A549 (cell line): Measurements from ENCODE around the gene TUBGCP5. TPM values are rescaled to one million over a fixed set of nuclear protein-coding genes. Genes with fewer than 3 reads are reported as not detected.

Experiments used
- ATAC-seq, 2 experiments: fragments of 200-7000 bp in 1 of 2; fragments of >200 bp in 1 of 2; cut with Nextera tagmentation in 1 of 2; cut with Tn5 transposase in 1 of 2; 3 replicates each; pipeline versions ENCODE4 v1.8.0 to v1.9.1; 2018 to 2020; ENCODE audit warnings: mild to moderate bottlenecking in 1 of 2, moderate library complexity in 1 of 2
- CTCF ChIA-PET: fragments of 300-600 bp; sonication (Branson Sonifier 250); formaldehyde crosslinking; extraction: SDS; loops from one replicate; lab custom pipeline; 2021; ENCODE audit warnings: antibody characterized with exemption, inconsistent platforms; lab: Yijun Ruan, JAX
- POLR2A ChIA-PET: fragments of 350-600 bp; formaldehyde crosslinking; extraction: SDS; loops from one replicate; lab custom pipeline; 2021; ENCODE audit warnings: antibody characterized with exemption, inconsistent platforms; lab: Yijun Ruan, JAX
- DNase-seq, 2 experiments: peaks; one replicate each; pipeline versions ENCODE4 v3.0.0 to v3.0.0-alpha.2; 2011 to 2016; ENCODE audit warnings: low read depth in 1 of 2, low spot score in 1 of 2
- FAIRE-seq: peaks from 2 replicates; lab custom pipeline; 2011; peaks lifted over from hg19 to GRCh38; lab: Jason Lieb, UNC
- H3K27ac ChIP-seq, 2 experiments: fragments of >200 bp; sonication (Bioruptor Twin); formaldehyde crosslinking; 3 replicates each; pipeline ENCODE4 v1.5.1; 2016 to 2017
- H3K4me1 ChIP-seq: fragments of >200 bp; sonication (Bioruptor Twin); formaldehyde crosslinking; 3 replicates; pipeline ENCODE4 v1.6.1; 2016
- H3K4me2 ChIP-seq: fragments of >200 bp; sonication (Bioruptor Twin); formaldehyde crosslinking; 3 replicates; pipeline ENCODE4 v1.6.1; 2016
- H3K4me3 ChIP-seq: fragments of >200 bp; sonication (Bioruptor Twin); formaldehyde crosslinking; 3 replicates; pipeline ENCODE4 v1.5.1; 2016
- H3K9me3 ChIP-seq: fragments of >200 bp; sonication (Bioruptor Twin); formaldehyde crosslinking; 3 replicates; pipeline ENCODE4 v1.6.1; 2016
- CBX2 ChIP-seq: fragments of 200-600 bp; sonication (generic); IDR thresholded peaks from 2 replicates; pipeline ENCODE4 v1.6.1; 2016; ENCODE audit warnings: low read depth, mild to moderate bottlenecking, borderline replicate concordance
- CHD4 ChIP-seq: fragments of 200-600 bp; sonication (generic); IDR thresholded peaks from 2 replicates; pipeline ENCODE4 v1.6.1; 2016; ENCODE audit warnings: antibody characterized with exemption, mild to moderate bottlenecking, borderline replicate concordance
- EHMT2 ChIP-seq: fragments of 200-600 bp; sonication (generic); IDR thresholded peaks from 2 replicates; pipeline ENCODE4 v1.6.1; 2016; ENCODE audit warnings: antibody characterized with exemption, low read depth, mild to moderate bottlenecking, moderate library complexity
- ESRRA ChIP-seq: fragments of 150-350 bp; IDR thresholded peaks from 2 replicates; pipeline ENCODE4 v1.6.1; 2014; ENCODE audit warnings: mild to moderate bottlenecking, low read length, borderline replicate concordance
- FOSB ChIP-seq: fragments of 250-450 bp; sonication (Bioruptor Pico); IDR thresholded peaks from 2 replicates; pipeline ENCODE4 v1.5.0; 2020; ENCODE audit warnings: mild to moderate bottlenecking, moderate library complexity
- HOXB13 ChIP-seq: fragments of 250-450 bp; sonication (Bioruptor Pico); IDR thresholded peaks from 2 replicates; pipeline ENCODE4 v1.5.0; 2020; ENCODE audit warnings: low read depth, mild to moderate bottlenecking, moderate library complexity
- JUN ChIP-seq, 2 experiments: fragments of >200 bp; sonication (Bioruptor Twin); formaldehyde crosslinking; IDR thresholded peaks; 2 replicates in 1 of 2; 3 replicates in 1 of 2; pipeline ENCODE4 v1.6.1; 2016 to 2017
- MAFK ChIP-seq: fragments of 450-650 bp; IDR thresholded peaks from 2 replicates; pipeline ENCODE4 v1.6.1; 2014; ENCODE audit not compliant: partially characterized antibody
- MAZ ChIP-seq: fragments of 150-350 bp; IDR thresholded peaks from 2 replicates; pipeline ENCODE4 v1.6.1; 2014; ENCODE audit warnings: antibody characterized with exemption, low read depth, low read length, borderline replicate concordance
- MYC ChIP-seq: IDR thresholded peaks from 2 replicates; pipeline ENCODE4 v1.6.1; 2012; ENCODE audit warnings: mild to moderate bottlenecking, inconsistent platforms, low read length, improper control_type of control experiment, borderline replicate concordance
- NFE2L2 ChIP-seq: fragments of 150-350 bp; conservative IDR thresholded peaks from 2 replicates; pipeline ENCODE4 v1.6.1; 2014; ENCODE audit warnings: low read length
- PHF8 ChIP-seq: fragments of 200-600 bp; sonication (generic); IDR thresholded peaks from 2 replicates; pipeline ENCODE4 v1.6.1; 2016; ENCODE audit warnings: low read depth, mild to moderate bottlenecking, antibody characterized with exemption, moderate library complexity, borderline replicate concordance
- POLR2AphosphoS2 ChIP-seq: conservative IDR thresholded peaks from 2 replicates; pipeline ENCODE4 v1.6.1; 2012; ENCODE audit warnings: low read length, improper control_type of control experiment, inconsistent platforms
- RAD21 ChIP-seq, 2 experiments: fragments of >200 bp in 1 of 2; sonication (Bioruptor Twin) in 1 of 2; formaldehyde crosslinking in 1 of 2; IDR thresholded peaks in 1 of 2; conservative IDR thresholded peaks in 1 of 2; 2 replicates in 1 of 2; 3 replicates in 1 of 2; pipeline ENCODE4 v1.6.1; 2012 to 2018; ENCODE audit warnings: inconsistent platforms in 1 of 2
- TP53 ChIP-seq: fragments of 250-450 bp; sonication (Bioruptor Pico); IDR thresholded peaks from 2 replicates; pipeline ENCODE4 v1.5.0; 2021; ENCODE audit warnings: mild to moderate bottlenecking, moderate library complexity
- ZFP36 ChIP-seq: fragments of 450-650 bp; IDR thresholded peaks from 2 replicates; pipeline ENCODE4 v1.6.1; 2014; ENCODE audit warnings: borderline replicate concordance; ENCODE audit not compliant: partially characterized antibody
- ZSCAN20 ChIP-seq: fragments of 250-450 bp; sonication (Bioruptor Pico); IDR thresholded peaks from 2 replicates; pipeline ENCODE4 v1.8.0; 2022; ENCODE audit warnings: mild to moderate bottlenecking, moderate library complexity
- WGBS: methylation state at CpG from one replicate; pipeline ENCODE4 v1.1.6; 2017; ENCODE audit errors: missing lambda C conversion rate; 5-methylcytosine and 5-hydroxymethylcytosine counted together
- polyA plus RNA-seq, 4 experiments: library from polyadenylated mRNA; depleted of rRNA in 3 of 4; stranded (reverse); fragments of >200 nt; fragmentation: RNase III in 1 of 4; extraction: RNeasy Plus Mini Kit Qiagen cat#74134 plus additional on column Dnase treatment in 1 of 4; gene quantifications; 2 replicates in 3 of 4; 3 replicates in 1 of 4; pipeline ENCODE4 v1.2.3, GENCODE V29; 2011 to 2017
- TF ChIP-seq, protein P1 (sequence below): fragments of >200 bp; sonication (Bioruptor Twin); formaldehyde crosslinking; IDR thresholded peaks from 2 replicates; pipeline ENCODE4 v1.6.1; 2016
- TF ChIP-seq, protein P2 (sequence below): fragments of 200-600 bp; sonication (generic); IDR thresholded peaks from 2 replicates; pipeline ENCODE4 v1.6.1; 2016; ENCODE audit warnings: antibody characterized with exemption, mild to moderate bottlenecking, moderate library complexity
- TF ChIP-seq, protein P3 (sequence below): fragments of >200 bp; sonication (Bioruptor Twin); formaldehyde crosslinking; IDR thresholded peaks from 3 replicates; pipeline ENCODE4 v1.5.1; 2016
- TF ChIP-seq, protein P4 (sequence below): IDR thresholded peaks from 2 replicates; pipeline ENCODE4 v1.6.1; 2012

The TUBGCP5 gene
- polyA plus RNA-seq, 2 of the 4 experiments (the other 2 are of a cell fraction) = 26.3 to 41.0 TPM

DNA sequence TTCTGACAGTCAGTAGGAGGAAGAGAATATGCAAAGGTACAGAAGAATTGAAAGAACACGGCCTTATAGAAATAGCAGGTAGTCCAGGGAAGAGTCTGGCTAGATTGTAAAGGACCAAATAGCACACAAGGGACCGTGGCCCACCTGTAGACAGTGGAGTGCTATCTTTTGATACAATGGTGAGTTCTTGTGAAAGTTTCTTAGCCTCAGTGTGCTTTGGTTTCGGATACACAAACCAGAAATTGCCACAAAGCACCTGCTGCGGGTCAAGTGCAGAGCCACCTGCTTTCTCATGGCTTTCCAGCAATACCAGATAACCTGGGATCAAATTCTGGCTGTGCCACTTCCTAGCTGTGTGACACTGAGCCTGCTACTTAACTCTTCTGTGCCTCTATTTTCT, 36.6 kb upstream of the TUBGCP5 start:
- peaks cover 12% of the 10 kb centered on the region; the same call in 1 of the 3 replicates for H3K4me1 ChIP-seq
- DNase-seq = no peak
- TF ChIP-seq, protein P1, sequence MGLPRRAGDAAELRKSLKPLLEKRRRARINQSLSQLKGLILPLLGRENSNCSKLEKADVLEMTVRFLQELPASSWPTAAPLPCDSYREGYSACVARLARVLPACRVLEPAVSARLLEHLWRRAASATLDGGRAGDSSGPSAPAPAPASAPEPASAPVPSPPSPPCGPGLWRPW = no peak
- no peak for TF ChIP-seq EHMT2
- no peak for TF ChIP-seq POLR2AphosphoS2
- TF ChIP-seq, protein P2, sequence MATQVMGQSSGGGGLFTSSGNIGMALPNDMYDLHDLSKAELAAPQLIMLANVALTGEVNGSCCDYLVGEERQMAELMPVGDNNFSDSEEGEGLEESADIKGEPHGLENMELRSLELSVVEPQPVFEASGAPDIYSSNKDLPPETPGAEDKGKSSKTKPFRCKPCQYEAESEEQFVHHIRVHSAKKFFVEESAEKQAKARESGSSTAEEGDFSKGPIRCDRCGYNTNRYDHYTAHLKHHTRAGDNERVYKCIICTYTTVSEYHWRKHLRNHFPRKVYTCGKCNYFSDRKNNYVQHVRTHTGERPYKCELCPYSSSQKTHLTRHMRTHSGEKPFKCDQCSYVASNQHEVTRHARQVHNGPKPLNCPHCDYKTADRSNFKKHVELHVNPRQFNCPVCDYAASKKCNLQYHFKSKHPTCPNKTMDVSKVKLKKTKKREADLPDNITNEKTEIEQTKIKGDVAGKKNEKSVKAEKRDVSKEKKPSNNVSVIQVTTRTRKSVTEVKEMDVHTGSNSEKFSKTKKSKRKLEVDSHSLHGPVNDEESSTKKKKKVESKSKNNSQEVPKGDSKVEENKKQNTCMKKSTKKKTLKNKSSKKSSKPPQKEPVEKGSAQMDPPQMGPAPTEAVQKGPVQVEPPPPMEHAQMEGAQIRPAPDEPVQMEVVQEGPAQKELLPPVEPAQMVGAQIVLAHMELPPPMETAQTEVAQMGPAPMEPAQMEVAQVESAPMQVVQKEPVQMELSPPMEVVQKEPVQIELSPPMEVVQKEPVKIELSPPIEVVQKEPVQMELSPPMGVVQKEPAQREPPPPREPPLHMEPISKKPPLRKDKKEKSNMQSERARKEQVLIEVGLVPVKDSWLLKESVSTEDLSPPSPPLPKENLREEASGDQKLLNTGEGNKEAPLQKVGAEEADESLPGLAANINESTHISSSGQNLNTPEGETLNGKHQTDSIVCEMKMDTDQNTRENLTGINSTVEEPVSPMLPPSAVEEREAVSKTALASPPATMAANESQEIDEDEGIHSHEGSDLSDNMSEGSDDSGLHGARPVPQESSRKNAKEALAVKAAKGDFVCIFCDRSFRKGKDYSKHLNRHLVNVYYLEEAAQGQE = no peak
- TF ChIP-seq ZSCAN20 (CRISPR knock-in tag) = no peak
- TF ChIP-seq, protein P3, sequence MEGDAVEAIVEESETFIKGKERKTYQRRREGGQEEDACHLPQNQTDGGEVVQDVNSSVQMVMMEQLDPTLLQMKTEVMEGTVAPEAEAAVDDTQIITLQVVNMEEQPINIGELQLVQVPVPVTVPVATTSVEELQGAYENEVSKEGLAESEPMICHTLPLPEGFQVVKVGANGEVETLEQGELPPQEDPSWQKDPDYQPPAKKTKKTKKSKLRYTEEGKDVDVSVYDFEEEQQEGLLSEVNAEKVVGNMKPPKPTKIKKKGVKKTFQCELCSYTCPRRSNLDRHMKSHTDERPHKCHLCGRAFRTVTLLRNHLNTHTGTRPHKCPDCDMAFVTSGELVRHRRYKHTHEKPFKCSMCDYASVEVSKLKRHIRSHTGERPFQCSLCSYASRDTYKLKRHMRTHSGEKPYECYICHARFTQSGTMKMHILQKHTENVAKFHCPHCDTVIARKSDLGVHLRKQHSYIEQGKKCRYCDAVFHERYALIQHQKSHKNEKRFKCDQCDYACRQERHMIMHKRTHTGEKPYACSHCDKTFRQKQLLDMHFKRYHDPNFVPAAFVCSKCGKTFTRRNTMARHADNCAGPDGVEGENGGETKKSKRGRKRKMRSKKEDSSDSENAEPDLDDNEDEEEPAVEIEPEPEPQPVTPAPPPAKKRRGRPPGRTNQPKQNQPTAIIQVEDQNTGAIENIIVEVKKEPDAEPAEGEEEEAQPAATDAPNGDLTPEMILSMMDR = no peak
- TF ChIP-seq ESRRA = no peak
- no peak for TF ChIP-seq TP53 (CRISPR knock-in tag)
- TF ChIP-seq, all 56 proteins: peak for 0
- FAIRE-seq = no peak
- 28% methylated on average over 4 of the region's 4 CpGs for WGBS
- CTCF ChIA-PET = no interaction called here
- H3K9me3 ChIP-seq = no peaks in the 10 kb centered on the region
- no peak for ATAC-seq
- H3K27ac ChIP-seq = no peak overlapping the region
- no peak overlapping the region for H3K4me3 ChIP-seq
- POLR2A ChIA-PET = no interaction called here
- H3K4me2 ChIP-seq = no peak overlapping the region

DNA sequence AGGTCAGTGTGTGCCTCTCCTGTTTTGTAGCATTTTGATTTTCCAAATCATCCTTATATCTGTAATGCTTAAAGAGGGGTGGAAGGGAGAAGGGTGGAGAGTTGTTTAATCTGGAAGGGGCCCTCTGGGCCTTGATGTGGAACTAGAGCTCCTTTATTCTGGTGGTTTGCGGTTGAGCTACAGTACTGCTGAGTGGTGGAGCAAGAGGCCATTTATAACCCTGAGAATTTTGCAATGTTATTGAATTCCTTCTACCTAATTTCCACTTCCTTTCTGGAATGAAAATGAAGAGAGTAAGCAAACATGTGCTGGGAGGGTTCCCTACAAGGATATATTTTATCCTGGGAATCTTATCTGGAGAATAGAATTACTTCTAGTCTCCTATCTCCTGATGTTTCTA, 35.3 kb upstream of the TUBGCP5 start:
- Histone ChIP-seq H3K4me3 (no peak overlapping the region), H3K4me1 (peaks cover 12% of the 10 kb centered on the region; the same call in 1 of the 3 replicates), H3K4me2 (no peak overlapping the region), H3K27ac (no peak overlapping the region), H3K9me3 (no peaks in the 10 kb centered on the region)
- CTCF ChIA-PET = no interaction called here
- WGBS = 90% methylated on average over 1 of the region's 1 CpG
- POLR2A ChIA-PET = interaction anchor here (1.6 kb wide), 1 partner anchor 35 kb away, joined by 6 read pairs; the partner anchor contains the start of gene TUBGCP5
- no peak for FAIRE-seq
- DNase-seq = no peak
- TF ChIP-seq MAZ = no peak
- no peak for TF ChIP-seq FOSB (CRISPR knock-in tag)
- TF ChIP-seq HOXB13 (CRISPR knock-in tag) = no peak
- TF ChIP-seq CHD4 = no peak
- no peak for TF ChIP-seq CBX2
- no peak for TF ChIP-seq ZFP36
- TF ChIP-seq RAD21 (conservative IDR thresholded peaks at IDR 0.05 in 1 of 2, IDR thresholded peaks at IDR 0.05 in 1 of 2) = no peak
- no peak for TF ChIP-seq JUN (IDR thresholded peaks at IDR 0.05)
- TF ChIP-seq, protein P4, sequence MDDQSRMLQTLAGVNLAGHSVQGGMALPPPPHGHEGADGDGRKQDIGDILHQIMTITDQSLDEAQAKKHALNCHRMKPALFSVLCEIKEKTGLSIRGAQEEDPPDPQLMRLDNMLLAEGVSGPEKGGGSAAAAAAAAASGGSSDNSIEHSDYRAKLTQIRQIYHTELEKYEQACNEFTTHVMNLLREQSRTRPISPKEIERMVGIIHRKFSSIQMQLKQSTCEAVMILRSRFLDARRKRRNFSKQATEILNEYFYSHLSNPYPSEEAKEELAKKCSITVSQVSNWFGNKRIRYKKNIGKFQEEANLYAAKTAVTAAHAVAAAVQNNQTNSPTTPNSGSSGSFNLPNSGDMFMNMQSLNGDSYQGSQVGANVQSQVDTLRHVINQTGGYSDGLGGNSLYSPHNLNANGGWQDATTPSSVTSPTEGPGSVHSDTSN = no peak
- TF ChIP-seq PHF8 = no peak
- TF ChIP-seq MYC = no peak
- TF ChIP-seq, protein P1 = no peak
- no peak for TF ChIP-seq TP53 (CRISPR knock-in tag)
- no peak for TF ChIP-seq MAFK
- TF ChIP-seq NFE2L2 = no peak
- no peak for ATAC-seq
